HG02938 (cell line): ENCODE measurements around the gene FAM3D.
A peak's percentile ranks its signal among the peaks of the same experiment; 100 is the strongest.
"Not testable (repeated sequence)": the region's sequence is repeated elsewhere in the genome, so short reads cannot be mapped to it uniquely, and the experiment has no call there.

ENCODE experiments used
- ATAC-seq: cut with Tn5 transposase; IDR thresholded peaks from one replicate; pipeline ENCODE4 v1.9.1; 2021; ENCODE audit warnings: mild to moderate bottlenecking, moderate library complexity; ENCODE audit not compliant: unreplicated experiment

The FAM3D gene

DNA sequence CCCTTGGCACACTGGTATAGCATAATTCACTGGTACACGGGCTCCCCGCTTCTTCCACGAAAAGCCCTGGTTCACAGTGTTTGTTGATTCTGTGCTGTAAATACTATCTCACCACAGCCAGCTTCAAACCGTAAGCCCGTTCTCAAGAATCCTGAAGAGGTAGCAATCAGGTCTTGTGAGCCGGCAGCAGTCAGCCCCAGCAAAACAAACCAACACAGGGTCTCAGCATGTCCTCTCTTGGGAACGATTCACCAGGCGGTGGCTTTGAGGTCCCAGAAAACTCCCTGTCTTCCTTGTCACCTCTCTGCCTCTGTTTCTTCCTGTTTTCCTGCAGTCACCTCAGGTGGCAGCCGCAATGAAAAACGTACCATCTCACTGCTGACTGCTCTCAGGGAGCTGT lies 19.1 kb upstream of the FAM3D start:
- no peak for ATAC-seq

DNA sequence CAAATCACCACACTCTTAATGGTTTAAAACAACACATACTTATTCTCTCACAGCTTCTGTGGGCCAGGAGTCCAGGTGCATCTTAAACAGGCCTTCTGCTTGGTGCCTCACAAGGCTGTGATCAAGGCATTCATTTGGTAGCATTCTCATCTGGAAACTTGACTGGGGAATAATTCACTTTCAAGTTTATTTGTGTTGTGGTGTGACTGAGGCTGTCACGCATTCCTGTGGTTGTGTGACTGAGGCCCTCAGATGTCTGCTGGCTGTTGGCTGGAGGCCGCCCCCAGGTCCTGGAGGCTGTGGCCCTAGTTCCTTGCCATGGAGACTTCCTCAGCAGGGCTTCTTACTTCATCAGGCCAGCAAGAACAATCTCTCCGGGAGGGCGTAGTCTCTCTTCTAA lies 16.9 kb upstream of the FAM3D start:
- ATAC-seq = peak; percentile 56

DNA sequence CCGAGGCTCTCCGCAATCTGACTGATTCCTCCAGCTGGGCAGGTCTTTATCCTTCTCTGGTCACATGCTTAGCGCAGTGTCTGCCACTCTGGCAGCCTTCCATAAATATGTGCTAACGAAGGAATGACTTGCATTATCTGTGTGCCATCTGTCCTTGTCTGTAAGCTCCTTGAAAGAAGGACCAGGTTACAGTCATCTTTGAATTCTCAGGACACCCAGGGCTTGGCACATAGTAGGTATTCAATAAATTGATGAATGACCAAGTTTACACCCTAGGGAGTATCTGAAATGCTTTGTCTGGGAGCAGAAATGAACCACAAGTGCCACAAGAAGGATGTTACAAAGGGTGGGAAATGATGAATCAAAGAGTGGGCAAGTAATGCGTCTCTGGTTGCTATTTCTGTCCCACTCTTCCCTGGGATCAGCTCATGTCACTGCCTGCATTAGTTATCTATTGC lies 16.5 kb upstream of the FAM3D start:
- ATAC-seq = no peak

DNA sequence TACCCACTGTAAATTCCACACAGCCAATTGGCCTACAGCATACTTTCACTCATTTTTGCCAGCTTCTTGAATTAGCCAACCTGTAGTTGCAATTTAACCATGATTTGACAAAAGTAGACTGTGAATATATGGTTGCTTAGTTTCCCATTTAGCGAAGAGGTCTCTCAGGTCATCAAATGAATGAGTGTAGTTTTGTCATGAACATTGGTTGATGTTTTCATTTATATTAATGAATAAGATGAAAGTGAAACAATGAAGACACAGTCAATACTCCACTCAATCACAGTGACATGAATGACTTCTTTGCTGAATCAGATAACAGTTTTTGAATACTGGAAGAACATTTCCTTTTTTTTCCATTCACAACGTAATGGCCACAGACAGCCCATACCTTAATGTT lies 15.3 kb upstream of the FAM3D start:
- ATAC-seq = no peak

DNA sequence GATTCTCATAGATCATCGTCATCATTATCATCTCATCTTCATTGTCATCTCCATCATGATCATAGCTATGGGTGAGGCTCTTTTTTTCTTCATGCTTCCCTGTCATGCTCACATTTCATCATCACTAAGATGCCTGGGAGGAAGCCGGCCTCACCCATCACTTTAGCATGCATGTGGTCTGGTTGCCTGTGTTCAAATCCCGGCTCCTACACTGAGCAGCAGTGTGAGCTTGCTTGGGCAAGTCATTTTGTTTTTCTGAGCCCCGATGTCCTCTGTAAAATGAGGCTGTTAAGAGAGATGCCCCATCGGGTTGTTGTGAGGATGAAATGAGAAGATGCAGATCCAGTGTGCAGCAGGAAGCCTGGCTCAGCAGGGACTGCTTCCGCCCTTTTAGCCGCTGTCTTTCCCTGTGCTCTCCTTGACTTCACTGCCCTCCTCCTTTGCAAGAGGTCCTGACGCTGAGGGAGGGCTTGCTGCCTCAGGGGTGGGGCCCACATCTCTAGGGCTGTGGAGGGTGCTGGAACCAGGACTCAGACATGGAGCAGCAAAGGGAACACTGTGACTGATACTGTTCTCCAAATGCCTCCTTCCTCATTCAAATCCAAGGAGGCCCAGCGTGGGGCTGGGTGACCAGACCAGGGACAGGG lies 14.4 kb upstream of the FAM3D start:
- ATAC-seq = no peak

DNA sequence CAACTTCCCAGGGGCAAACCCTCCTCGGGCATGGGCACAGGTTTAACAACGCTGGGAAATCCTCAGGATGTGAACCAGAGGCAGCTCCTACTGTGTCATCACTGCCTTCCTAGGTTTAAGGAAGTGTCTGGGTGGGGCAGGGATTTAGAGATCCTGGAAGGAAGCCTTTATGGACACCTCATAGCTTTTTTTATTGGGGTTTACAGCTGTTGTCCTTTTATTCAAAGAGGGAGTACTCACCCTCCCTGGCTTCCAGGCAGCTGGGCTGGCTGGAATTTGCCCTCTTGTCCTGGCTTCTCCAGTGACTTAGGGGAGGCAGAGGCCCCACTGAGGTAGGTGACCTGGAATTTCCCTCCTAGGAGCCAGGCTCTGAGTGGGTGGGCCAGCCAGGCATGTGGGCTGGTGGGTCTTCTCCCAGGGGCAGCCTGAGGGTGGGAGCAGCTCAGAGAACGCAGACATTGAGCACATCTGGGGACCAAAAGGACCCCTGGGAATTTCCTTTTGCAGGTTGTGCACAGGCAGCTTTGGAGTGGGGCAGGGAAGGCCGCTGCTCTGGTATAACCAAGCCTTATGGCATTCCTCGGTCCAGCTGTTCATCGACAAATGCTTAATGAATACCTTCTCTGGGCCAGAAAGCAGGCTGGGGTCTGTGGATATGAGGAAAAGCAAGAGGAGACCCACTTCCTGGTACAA lies 13.5 kb upstream of the FAM3D start:
- ATAC-seq = no peak

DNA sequence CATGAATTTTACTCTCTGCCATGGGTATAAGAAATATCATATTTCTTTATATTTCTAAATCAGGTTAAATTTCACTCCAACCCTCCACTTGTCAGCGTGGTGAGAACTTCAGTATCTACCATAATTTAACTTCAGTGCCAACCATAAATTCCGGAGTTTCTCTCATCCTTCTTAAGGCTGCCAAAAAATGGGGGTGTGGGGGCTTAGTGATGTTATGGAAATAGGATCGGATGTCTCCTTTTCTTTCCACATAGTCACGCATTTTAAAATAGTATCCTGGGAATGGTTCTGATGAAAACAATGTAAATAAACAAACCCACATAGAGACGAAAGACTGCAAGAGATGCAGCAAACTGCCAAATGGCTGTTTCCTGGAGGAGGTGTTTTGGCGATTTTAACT lies 12.9 kb upstream of the FAM3D start:
- no peak for ATAC-seq

DNA sequence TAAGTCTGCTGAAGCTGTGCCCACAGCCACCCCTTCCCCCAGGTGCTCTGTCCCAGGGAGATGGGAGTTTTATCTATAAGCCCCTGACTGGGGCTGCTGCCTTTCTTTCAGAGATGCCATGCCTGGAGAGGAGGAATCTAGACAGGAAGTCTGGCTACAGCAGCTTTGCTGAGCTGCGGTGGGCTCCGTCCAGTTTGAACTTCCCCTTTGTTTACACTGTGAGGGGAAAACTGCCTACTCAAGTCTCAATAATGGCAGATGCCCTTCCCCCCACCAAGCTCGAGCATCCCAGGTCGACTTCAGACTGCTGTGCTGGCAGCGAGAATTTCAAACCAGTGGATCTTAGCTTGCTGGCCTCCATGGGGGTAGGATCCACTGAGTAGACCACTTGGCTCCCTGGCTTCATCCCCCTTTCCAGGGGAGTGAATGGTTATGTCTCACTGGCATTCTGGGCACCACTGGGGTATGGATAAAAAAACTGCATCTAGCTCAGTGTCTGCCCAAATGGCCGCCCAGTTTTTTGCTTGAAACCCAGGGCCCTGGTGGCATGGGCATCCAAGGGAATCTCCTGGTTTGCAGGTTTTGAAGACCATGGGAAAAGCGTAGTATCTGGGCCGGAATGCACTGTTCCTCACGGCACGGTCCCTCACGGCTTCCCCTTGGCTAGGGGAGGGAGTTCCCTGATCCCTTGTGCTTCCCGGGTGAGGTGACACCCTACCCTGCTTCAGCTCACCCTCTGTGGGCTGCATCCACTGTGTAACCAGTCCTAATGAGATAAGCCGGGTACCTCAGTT lies 11.8 kb upstream of the FAM3D start:
- ATAC-seq = not testable (repeated sequence)

DNA sequence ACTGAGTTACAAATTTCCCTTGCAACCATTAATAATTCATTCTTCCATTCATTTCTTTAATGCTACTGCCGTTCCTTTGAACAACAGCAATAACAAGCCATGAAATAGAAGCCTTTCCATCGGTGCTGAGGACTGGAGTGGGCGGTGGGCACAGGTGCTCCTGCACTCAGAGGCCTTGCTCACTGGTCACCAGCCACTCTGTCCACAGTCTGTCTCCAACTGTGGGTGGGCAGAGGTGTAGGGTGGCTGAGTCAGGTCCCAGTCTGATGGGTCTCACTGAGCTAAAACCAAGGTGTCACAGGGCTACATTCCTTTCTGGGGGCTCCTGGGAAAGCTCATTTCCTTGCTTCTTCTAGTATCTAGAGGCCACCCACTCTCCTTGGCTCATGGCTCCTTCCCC lies 6.3 kb upstream of the FAM3D start:
- no peak for ATAC-seq

DNA sequence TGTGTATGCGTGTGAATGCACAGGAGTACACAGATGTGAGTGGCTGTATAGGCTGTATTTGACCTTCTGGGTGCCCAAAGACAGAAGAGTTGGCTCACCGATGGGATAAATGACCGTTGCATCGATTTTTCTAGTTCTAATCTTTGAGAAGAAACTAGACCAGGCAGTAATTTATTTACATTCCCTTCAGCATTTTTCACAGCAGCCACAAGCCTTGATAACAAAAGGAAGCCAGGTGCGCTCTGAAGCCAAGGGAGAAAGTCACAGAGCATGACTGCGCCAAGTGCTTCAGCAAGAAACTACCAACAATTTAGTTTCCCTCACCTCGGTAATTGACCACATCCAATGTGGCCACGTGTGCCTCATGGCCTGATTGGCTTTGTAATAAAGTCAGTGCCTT lies 5.9 kb upstream of the FAM3D start:
- no peak for ATAC-seq

DNA sequence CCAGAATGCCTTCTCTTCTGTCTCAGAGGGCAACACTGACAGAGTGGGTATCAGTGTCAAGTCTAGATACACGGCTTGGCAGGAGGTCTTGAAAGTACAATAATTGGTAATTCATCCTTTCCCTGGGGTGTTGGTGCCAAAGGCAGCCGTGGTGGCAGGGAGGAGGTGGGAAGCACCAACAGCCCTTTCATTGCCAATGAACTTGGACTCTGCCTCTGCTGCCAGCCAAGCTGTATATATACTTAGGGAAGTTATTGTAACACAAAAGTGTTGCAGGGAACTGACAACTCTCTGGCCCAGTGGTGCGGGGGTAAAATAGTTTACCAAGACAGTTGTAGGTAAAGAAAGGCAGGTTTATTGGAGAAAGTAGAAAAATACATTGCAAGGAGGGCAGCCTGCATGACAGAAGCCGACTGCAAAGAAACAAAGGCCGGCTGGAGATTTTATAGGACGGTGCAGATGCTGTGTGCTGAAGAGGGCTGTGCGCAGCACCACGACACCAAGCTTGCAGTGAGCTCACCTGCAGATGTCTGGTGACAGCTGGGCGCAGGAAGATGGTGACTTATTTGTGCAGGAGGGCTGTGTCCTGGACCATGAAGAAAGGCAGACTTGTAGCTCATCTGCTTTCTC lies 4.0 kb upstream of the FAM3D start:
- ATAC-seq = no peak

DNA sequence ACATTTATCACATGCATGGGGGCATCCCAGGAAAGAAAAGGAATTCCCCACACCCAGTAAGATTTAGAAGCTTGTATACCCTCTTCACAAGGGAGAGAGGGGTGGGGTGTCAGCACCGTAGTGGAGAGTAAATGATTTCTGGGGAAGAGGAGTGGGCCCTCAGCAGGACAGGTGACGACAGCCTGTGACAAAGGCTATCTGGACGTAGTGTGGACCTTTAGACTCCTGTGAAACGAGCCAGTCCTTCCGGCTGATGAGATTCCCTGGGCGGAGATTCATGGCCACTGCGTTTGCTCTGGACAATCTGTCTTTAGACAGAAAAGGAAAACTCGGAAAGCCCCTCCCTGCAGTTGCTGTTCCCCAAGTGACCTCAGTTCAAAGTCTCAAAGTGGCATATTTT lies 1.7 kb upstream of the FAM3D start:
- no peak for ATAC-seq

DNA sequence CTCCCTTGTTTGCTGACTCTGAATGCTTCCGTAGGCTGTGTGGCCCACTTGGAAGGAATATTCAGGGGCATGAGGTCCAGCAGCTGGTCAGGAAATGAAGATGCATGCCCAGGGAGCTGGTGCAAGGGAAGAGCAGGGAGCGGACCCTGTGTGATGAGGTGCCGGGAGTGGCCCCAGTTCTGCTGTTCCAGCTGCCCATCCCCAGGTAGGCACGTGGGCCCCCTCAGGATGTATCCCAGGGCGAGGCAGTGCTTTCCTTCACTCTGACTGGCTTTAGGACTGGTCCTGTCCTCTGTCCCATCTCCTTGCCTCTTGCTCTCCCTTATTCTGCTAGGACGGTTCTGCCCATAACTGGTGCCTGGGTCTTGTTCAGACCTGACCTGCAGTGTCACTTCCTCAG lies 1.1 kb upstream of the FAM3D start:
- ATAC-seq = no peak

DNA sequence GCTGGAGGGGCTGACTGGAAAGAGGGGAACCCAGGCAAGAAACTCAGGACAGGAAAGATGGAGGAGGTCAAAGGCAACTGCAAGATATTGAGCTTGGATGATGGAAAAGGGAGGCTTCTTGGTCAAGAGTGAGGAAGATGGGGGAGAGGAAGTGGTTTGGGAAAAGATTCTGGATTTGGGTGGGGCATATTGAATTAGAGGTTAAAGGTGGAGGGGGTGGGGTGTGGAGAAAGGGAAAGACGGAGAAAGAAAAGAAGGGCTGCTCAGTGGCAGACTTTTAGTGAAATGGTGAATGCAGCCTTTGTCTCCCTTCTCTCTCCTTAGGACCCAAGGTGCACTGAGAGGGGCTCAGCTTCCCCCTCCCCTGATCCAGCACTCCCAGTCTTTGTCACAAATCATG lies 655 bp upstream of the FAM3D start:
- ATAC-seq = no peak

DNA sequence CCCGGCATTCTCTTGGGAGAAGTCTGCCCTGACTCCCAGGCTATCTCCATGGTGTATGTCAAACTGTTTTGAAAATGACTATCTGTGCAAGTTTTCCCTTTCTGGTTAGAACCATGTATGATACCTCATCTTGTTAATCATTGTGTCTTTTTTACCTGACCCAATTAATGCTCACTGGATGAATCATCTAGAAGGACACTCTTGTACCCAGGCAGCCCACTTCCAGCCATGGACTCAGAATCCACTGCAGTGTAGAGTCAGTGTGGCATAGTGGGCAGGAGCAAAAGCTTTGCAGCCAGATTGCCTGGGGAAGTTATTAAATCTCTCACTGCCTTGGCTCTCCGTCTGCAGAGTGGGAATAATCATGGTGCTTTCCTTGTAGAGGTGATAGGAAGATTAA lies 1.2 kb downstream of the FAM3D start:
- no peak for ATAC-seq

DNA sequence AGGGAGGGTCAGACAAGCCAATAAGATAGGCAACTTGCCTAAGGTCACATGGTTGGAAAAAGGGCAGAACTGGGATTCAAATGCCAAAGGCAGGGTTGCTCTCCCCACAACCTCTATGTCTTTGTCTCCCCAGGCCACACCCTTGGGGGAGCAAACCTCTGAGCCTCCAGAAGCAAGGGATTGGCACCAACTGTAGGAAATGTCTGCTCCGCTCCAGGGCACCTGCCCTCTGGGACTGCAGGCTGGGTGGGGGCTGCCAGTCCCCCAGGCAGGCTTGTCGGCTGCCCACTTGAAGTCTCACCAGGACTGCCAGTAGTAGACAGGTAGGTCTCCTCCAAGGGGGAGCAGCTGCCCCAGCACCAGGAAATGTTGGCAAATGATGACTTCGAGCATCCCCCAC lies 2.0 kb downstream of the FAM3D start:
- no peak for ATAC-seq

DNA sequence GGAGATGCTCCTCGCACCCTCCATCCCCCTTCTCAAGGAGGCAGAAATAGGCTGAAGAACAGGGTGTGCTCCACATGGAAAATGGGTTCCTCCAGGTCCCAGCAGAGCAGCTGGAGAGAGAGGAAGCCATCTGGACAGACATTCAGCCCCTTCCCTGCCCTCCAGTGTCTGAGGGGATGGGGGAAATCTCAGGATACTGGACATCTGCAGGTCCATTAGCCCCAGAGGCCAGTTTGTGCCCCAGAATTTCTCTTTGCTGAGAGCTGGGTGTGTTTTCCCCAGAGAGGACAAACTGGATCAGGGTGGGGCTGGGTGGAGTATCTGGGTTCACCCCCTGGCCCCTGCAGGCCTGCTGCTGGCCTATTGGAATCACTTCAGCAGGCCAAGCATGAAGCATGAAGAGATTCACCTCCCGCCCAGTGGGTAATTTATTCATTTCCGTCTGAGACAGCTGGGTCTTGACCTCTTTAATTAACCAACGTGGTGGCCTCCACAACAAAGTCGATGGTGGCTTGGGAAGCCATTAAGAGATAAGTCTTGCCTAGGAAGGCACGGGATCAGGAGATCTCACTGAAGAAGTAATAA lies 4.6 kb downstream of the FAM3D start:
- no peak for ATAC-seq

DNA sequence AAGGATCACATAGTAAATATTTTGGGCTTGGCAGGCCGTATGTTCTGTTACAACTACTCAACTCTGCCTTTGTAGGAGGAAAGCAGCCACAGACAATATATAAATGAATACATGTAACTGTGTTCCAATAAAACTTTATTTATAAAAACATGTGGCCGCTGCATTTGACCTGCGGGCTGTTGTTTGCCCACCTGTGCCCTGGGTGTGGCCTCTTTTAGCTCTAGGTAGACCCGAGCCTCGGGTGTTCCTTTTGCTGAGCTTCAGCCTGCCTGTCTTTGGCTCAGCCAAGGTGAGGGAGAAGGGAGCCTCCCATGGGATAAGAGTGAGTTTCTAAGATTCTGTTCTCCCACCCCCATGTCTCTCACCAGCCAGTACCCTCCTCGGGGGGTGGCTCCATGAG lies 5.6 kb downstream of the FAM3D start:
- no peak for ATAC-seq

DNA sequence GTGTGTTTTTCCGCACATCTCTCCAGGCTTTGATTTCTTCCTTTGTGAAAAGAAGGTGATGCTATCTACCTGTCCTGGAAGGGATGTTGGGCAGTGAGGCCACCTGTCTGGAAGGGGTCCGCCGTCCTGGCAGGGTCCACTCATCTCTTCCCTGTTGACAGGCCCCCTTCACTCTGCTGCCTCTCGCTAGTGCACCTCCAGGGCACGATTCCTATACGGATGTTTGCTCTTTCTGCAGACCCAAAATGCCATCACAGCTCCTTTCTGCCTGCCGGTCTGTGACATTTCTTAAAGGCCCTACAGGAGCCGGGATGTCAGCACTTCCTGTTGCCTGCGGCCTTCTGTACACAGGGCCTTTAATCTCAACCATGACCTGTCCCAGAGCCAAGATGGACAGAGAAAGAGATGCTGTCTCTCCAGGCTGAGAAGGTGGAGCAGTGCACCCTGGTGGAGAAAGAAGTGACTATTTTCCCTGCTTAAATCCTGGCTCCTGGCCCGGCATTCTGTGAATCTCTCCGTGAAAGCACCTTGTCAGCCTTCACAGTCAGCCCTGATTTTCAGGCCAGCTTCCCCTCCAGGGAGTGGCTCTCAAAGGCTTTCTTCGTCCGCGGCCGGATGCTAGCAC lies 7.4 kb downstream of the FAM3D start:
- no peak for ATAC-seq

DNA sequence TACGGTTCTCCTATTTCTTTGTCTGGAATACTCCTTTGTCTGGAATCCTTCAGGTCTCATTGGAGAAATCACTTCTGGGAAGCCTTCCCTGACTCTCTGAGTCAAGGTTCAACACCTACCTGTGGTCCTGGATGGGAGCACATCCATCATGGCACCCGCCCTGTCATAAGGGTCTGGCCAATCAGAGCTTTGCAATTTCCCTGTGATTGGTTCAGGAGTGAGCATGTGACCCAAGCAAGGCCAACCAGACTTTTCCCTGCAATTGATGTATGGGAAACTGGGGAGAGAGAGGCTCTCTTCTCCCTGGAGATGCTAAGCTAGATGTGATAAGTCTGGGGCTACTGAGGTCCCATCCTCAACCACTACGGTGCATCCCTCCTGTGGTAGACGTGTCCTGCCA lies 8.1 kb downstream of the FAM3D start:
- ATAC-seq = no peak
